Stimulated activated CD8-positive, alpha-beta memory T cell treated with anti-CD3 and anti-CD28 coated beads, Interleukin-4, amount 100 ng/mL, for 24 hours (primary cell): Measurements from ENCODE around the gene PIGZ.

Experiments used
- DNase-seq: peaks from one replicate; pipeline ENCODE4 v3.0.0-alpha.2; 2020; ENCODE audit warnings: low read depth

Gene PIGZ

DNA sequence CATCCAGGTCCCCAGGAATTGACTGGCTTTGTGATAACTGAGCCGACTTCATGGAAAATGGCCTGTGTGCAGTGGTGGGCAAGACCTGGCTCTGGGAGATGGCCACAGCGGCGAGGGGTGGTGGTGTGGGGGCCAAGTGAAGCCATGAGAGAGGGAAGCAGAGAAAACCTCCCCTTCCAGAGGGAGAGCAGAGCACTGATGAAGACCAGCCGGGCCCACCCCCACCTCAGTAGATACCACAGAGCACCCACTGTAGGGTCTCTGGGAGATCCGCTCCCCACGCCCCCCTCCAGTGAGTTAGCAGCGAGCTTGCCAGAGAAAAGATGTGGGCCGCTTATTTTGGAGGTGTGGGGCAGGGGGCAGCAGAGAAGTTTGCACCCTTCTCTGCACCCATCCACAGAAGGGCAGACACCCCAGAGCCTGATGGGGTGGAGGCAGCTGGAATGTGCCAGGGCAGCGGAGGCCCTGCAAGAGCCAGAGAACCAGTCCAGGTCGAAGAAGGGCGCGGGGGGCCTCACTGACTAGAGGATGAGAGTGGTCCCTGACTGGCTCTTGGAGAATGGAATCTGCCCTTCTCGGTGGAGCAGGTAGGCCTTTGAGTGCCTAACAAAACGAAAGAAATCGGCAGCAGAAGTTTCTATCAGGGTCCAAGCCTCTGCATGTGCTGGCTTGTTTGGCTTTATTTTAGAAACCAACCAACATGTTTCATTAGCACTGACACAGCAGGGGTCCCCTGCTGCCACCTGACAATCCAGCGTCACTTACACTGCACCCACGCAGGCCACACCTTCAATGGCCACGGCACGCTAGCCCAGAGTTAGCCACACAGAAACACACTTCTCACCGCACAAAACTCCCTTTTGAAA lies 32.7 kb upstream of the PIGZ start:
- no peak for DNase-seq

- DNase-seq, result no peak
Observed at GRCh38 chr3:197000211-197000610, 31.6 kb upstream of the PIGZ start.

- DNase-seq, result no peak
Observed at GRCh38 chr3:196998966-196999760, 30.5 kb upstream of the PIGZ start.

DNA sequence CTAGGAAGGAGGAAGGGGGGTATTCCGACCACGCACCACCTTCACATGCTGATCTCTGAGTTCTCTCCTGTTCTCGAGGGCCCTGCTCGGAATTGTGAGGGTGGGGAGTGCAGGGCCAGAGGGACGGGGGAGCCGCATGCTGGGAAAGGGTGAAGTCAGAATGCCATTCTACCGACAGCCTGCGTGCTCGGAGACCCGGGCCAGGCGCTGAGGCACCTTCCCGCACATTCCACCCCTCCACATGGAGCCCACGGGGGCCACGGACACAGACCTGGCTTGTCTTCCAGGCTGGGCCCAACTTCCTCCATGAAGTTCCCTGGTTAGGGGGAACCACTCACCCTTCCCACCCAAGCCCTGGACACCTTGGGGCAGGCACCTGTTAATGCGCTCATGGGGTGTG lies 28.7 kb upstream of the PIGZ start:
- no peak for DNase-seq

GRCh38 chr3:196996454-196997265 lies 28.0 kb upstream of the PIGZ start:
- no peak for DNase-seq

- no peak for DNase-seq
Observed at GRCh38 chr3:196995646-196996355, 27.2 kb upstream of the PIGZ start.

DNA sequence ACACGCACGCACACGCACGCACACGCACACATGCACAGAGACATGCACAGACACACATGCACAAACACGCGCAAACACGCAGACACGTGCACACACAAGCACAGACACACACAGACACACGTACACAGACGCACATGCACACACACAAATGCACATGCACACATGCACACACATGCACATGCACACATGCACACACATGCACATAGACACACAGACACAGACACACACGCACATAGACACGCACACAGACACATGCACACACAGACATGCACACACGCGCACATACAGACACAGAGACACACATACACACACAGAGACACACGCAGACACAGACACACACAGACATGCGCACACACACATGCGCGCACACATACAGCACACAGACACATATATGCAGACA lies 26.4 kb upstream of the PIGZ start:
- DNase-seq, result no peak

DNA sequence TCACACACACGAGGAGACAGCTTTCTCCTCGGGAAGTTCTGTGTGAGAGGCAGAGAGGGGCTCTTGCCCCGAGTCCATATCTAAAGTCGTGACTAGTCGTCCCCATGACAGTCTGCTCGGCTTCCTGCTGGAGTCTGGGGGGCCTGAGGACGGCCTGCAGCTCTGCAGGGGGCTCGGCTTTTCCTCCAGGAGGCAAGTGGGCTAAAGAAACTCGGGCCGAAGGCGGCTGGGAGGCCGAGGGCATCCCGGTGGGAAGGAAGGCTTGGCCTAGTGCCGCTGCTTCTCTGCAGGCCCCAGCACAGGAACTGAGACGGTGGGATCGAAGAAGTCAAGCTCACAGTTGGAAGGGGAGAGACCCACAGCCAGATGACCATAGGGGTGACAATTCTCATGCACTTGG lies 25.4 kb upstream of the PIGZ start:
- no peak for DNase-seq

GRCh38 chr3:196992461-196993065 lies 23.9 kb upstream of the PIGZ start:
- DNase-seq, result no peak

DNA sequence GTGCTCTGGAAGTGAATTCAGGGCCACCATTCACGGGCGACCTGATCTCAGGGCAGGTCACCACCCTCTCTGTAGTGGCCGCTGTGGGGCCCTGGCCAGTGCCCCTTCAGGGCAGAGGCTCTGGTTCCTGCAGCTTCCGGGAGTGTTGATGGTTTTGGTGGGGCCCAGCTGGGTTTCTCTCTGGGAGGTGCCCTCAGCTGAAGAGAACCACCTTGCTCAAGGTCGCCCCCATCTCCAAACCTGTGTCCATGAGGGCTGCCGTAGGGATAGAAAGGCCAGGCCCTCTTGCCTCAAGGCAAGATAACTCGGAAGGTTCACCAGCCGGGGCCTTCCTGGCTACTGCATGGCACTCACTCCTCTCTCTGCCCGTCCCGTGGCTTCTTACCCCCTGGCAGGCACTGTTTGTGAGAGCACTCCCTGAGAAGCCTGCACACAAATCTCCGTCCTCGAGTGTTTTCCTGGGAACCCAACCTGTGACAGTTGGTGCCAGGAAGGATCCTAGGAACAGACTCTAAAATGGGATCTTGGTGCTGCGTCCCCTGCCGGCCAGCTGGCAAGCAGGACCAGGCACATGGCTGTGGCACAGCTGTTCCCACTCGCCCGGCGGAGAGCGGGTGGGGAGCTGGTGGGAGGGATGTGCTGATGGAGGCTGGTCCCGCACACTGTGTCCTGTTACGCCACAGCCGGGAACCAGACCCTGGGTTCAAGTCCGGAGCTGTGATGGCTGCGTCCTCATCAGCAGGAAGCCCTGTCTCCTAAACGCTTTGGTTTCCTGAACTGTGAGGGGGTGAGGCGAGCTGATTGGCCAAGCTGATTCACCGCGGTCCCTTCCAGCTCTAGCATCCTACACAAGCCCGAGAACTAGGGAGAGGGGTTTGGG lies 23.2 kb upstream of the PIGZ start:
- DNase-seq, result no peak

GRCh38 chr3:196990601-196991007 lies 22.0 kb upstream of the PIGZ start:
- no peak for DNase-seq

DNA sequence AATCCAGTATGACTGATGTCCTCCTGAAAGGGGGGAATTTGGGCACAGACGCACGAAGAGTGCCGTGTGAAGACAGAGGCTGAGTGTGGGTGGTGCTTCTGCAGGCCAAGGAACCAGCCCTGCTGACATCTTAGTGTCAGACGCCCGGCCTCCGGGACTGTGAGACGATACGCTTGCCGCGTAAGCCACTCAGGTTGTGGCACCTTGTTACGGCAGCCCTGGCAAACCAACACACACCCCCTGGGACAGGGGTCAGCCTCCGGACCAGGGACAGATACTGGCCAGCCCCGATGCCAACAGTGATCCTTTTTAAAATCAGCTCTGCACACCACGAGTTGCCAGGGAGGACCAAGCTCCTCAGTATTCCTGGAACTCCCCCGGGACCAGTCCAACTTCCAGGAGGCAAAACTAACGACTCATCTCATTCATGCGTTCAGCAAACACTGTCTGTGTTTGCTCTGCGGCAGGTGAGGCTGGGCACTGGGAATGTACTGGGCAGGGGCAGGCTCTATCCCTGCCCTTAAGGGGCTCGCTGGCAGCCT lies 21.2 kb upstream of the PIGZ start:
- no peak for DNase-seq

- DNase-seq, result no peak
Observed at GRCh38 chr3:196988241-196989029, 19.8 kb upstream of the PIGZ start.

- DNase-seq, result no peak
Observed at GRCh38 chr3:196987022-196987421, 18.4 kb upstream of the PIGZ start.

- no peak for DNase-seq
Observed at GRCh38 chr3:196985954-196986885, 17.6 kb upstream of the PIGZ start.

GRCh38 chr3:196985298-196985697 lies 16.7 kb upstream of the PIGZ start:
- DNase-seq, result no peak

GRCh38 chr3:196983186-196983585 lies 14.6 kb upstream of the PIGZ start:
- DNase-seq, result no peak

DNA sequence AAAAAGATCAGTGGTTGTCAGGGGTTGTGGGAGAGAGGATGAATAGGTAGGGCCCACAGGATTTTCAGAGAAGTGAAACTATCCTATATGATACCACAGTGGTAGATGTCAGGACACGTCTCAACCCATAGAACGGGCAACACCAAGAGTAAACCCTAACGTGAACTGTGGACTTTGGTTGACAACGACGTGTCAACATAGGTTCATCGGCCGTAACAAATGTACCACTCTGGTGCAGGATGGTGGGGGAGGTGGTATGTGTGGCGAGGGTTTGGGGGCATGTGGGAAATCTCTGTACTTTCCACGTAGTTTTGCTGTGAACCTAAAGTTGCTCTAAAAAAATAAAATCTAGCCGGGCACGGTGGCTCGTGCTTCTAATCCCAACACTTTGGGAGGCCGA lies 13.0 kb upstream of the PIGZ start:
- no peak for DNase-seq
